CD4-positive, alpha-beta T cell (primary cell): ENCODE results near the gene ALK. TPM values are rescaled to one million over a fixed set of nuclear protein-coding genes. Genes with fewer than 3 reads are reported as not detected.

Source experiments
- ATAC-seq: fragments of 200-7000 bp; cut with Tn5 transposase; one replicate; pipeline ENCODE4 v1.10.0; 2022; ENCODE audit warnings: mild to moderate bottlenecking; ENCODE audit not compliant: poor library complexity
- CTCF ChIA-PET: fragments of 350-600 bp; sonication (Branson Sonifier 250); formaldehyde crosslinking; loops from one replicate; lab custom pipeline; 2021; ENCODE audit warnings: antibody characterized with exemption, inconsistent platforms; lab: Charles Lee
- POLR2A ChIA-PET: fragments of 350-600 bp; sonication (Branson Sonifier 250); formaldehyde crosslinking; loops from one replicate; lab custom pipeline; 2021; ENCODE audit warnings: antibody characterized with exemption, inconsistent platforms; lab: Charles Lee
- DNase-seq, 14 experiments: peaks; one replicate each; pipeline ENCODE4 v3.0.0-alpha.2; 2013 to 2020; ENCODE audit warnings: mixed read lengths in 2 of 14
- H3K27ac ChIP-seq, 2 donors: one replicate each; pipeline versions ENCODE4 v1.5.1 to v1.7.0; 2013; ENCODE audit warnings: low read length in 2 of 2, low read depth in 1 of 2, mild to moderate bottlenecking in 1 of 2
- H3K27me3 ChIP-seq, 2 experiments: 1 replicate in 1 of 2; 2 replicates in 1 of 2; pipeline versions ENCODE4 v1.6.1 to v1.7.0; 2013; ENCODE audit warnings: low read length in 2 of 2, control low read depth in 1 of 2, mild to moderate bottlenecking in 1 of 2, moderate library complexity in 1 of 2; ENCODE audit not compliant: insufficient read depth in 2 of 2, control insufficient read depth in 1 of 2
- H3K36me3 ChIP-seq: one replicate; pipeline ENCODE4 v1.6.1; 2013; ENCODE audit warnings: low read length, control low read depth; ENCODE audit not compliant: insufficient read depth
- H3K4me1 ChIP-seq: one replicate; pipeline ENCODE4 v1.6.1; 2013; ENCODE audit warnings: low read length, control low read depth; ENCODE audit not compliant: insufficient read depth
- H3K4me3 ChIP-seq: one replicate; pipeline ENCODE4 v1.5.1; 2013; ENCODE audit warnings: mild to moderate bottlenecking, low read length, moderate library complexity
- H3K9me3 ChIP-seq, 2 experiments: 1 replicate in 1 of 2; 2 replicates in 1 of 2; pipeline versions ENCODE4 v1.6.1 to v1.7.0; 2013; ENCODE audit warnings: low read length in 2 of 2, mild to moderate bottlenecking in 2 of 2, control low read depth in 1 of 2, moderate library complexity in 1 of 2; ENCODE audit not compliant: control insufficient read depth in 1 of 2, insufficient read depth in 1 of 2
- H3K27ac Mint-ChIP-seq: one replicate; pipeline ENCODE4 v1.8.0; 2020; ENCODE audit warnings: mixed read lengths
- H3K27me3 Mint-ChIP-seq: one replicate; pipeline ENCODE4 v1.8.0; 2021; ENCODE audit warnings: mixed read lengths
- H3K36me3 Mint-ChIP-seq: one replicate; pipeline ENCODE4 v1.8.0; 2021; ENCODE audit warnings: low read depth, mixed read lengths
- H3K4me1 Mint-ChIP-seq: one replicate; pipeline ENCODE4 v1.8.0; 2021; ENCODE audit warnings: low read depth, mixed read lengths
- H3K4me3 Mint-ChIP-seq: one replicate; pipeline ENCODE4 v1.8.0; 2020; ENCODE audit warnings: mild to moderate bottlenecking, mixed read lengths
- H3K9me3 Mint-ChIP-seq: one replicate; pipeline ENCODE4 v1.8.0; 2020; ENCODE audit warnings: mixed read lengths
- intact Hi-C, 2 experiments: fragments of 100-400 bp; cut with DNase I in 1 of 2; cut with micrococcal nuclease in 1 of 2; formaldehyde crosslinking; loops; one replicate each; pipeline versions ENCODE4 v1.15.1 to v1.9.0; 2023 to 2025; cut with DNase I, micrococcal nuclease
- total RNA-seq, 174 experiments: library from RNA in 2 of 174; stranded (reverse) in 2 of 174; gene quantifications; one replicate each; pipeline ENCODE4 v1.2.3 and lab custom pipeline; 2021 to 2026
- TF ChIP-seq, protein P1 (sequence below): fragments of 200-600 bp; IDR thresholded peaks from one replicate; pipeline ENCODE4 v1.8.0; 2022; ENCODE audit warnings: antibody characterized with exemption, mild to moderate bottlenecking

The ALK gene
- total RNA-seq, 2 experiments from 2014 or later, result not detected

DNA sequence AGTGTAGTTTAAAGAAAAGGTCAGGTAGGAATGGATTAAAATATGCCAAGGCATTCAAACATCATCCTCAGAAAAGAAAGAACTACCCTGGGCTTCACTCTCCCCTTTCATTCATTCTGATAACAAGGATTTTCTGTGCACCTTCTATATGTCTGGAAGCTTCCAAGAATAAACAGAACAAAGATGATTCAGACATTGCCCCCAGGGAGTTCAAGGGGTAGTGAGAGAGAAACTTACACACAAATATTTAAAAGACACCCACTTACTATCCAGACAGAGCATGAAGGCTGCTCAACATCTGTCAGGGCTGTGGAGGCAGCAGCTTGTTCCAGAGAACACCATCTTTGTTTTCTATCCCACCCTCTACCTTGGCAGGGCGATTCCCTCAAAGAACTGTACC is 140.5 kb downstream of the ALK start:
- Histone ChIP-seq H3K36me3 (no peaks in the 10 kb centered on the region), H3K9me3 (no peaks in the 10 kb centered on the region), H3K4me3 (no peak overlapping the region), H3K27me3 (no peaks in the 10 kb centered on the region), H3K4me1 (no peaks in the 10 kb centered on the region), H3K27ac (no peak overlapping the region)
- no peak for DNase-seq
- TF ChIP-seq, protein P1, sequence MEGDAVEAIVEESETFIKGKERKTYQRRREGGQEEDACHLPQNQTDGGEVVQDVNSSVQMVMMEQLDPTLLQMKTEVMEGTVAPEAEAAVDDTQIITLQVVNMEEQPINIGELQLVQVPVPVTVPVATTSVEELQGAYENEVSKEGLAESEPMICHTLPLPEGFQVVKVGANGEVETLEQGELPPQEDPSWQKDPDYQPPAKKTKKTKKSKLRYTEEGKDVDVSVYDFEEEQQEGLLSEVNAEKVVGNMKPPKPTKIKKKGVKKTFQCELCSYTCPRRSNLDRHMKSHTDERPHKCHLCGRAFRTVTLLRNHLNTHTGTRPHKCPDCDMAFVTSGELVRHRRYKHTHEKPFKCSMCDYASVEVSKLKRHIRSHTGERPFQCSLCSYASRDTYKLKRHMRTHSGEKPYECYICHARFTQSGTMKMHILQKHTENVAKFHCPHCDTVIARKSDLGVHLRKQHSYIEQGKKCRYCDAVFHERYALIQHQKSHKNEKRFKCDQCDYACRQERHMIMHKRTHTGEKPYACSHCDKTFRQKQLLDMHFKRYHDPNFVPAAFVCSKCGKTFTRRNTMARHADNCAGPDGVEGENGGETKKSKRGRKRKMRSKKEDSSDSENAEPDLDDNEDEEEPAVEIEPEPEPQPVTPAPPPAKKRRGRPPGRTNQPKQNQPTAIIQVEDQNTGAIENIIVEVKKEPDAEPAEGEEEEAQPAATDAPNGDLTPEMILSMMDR, result no peak
- Mint-ChIP-seq H3K36me3 (no peaks in the 10 kb centered on the region), H3K27ac (no peak overlapping the region), H3K4me1 (no peaks in the 10 kb centered on the region), H3K27me3 (peaks cover 32% of the 10 kb centered on the region), H3K4me3 (no peak overlapping the region), H3K9me3 (no peaks in the 10 kb centered on the region)
- ATAC-seq, result no peak
- ChIA-PET POLR2A (no interaction called here), CTCF (no interaction called here)
- intact Hi-C loops, result no loop called here

DNA sequence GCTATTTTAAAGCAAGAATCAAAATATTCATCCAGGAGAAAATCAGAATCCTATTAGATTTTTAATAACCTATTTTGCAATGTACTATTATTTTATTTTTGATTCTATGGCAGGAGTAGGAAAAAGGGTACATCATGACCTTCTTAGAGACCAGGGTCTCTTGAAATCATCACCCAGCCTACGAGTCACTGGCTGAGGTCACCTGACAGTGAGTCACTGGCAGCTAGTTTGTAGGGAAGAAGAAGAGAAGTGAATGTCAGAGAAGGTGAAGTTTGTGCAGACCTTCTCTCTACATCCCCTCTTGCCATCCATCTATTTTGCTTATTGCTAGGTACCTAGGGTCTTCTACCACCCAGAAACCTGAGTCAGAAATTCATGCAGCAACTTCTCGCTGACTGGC is 144.2 kb downstream of the ALK start:
- TF ChIP-seq, protein P1, result no peak
- DNase-seq, result no peak
- Histone ChIP-seq H3K27ac (no peak overlapping the region), H3K36me3 (no peaks in the 10 kb centered on the region), H3K4me1 (no peaks in the 10 kb centered on the region), H3K9me3 (no peaks in the 10 kb centered on the region), H3K4me3 (no peak overlapping the region), H3K27me3 (no peaks in the 10 kb centered on the region)
- Mint-ChIP-seq H3K36me3 (no peaks in the 10 kb centered on the region), H3K9me3 (no peaks in the 10 kb centered on the region), H3K27me3 (peaks cover 28% of the 10 kb centered on the region), H3K27ac (no peak overlapping the region), H3K4me1 (no peaks in the 10 kb centered on the region), H3K4me3 (no peak overlapping the region)
- intact Hi-C loops, result no loop called here
- no peak for ATAC-seq
- ChIA-PET CTCF (no interaction called here), POLR2A (no interaction called here)

DNA sequence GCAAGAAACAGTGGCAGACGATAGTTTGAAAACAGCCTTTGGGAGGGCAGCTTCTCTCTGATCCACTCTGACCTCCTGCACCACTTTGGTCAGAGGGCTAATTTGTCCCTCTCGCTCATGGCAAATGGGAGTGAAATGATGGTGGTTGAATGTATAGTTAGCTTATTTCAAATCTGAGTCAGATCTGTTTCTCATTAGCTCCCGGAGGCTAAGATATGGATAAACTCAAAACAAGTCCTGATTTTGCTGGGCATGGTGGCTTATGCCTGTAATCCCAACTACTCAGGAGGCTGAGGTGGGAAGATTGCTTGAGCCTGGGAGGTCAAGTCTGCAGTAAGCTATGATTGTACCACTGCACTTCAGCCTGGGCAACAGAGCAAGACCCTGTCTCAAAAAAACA is 145.0 kb downstream of the ALK start:
- H3K9me3 Mint-ChIP-seq, result no peaks in the 10 kb centered on the region
- intact Hi-C loops, result no loop called here
- Histone ChIP-seq H3K27me3 (no peaks in the 10 kb centered on the region), H3K4me1 (no peaks in the 10 kb centered on the region), H3K9me3 (no peaks in the 10 kb centered on the region), H3K36me3 (no peaks in the 10 kb centered on the region), H3K4me3 (no peak overlapping the region), H3K27ac (no peak overlapping the region)
- DNase-seq, result no peak
- CTCF ChIA-PET, result no interaction called here
- H3K4me1 Mint-ChIP-seq, result no peaks in the 10 kb centered on the region
- TF ChIP-seq, protein P1, result no peak
- no peaks in the 10 kb centered on the region for H3K36me3 Mint-ChIP-seq
- H3K27ac Mint-ChIP-seq, result no peak overlapping the region
- no peak for ATAC-seq
- POLR2A ChIA-PET, result no interaction called here
- peaks cover 27% of the 10 kb centered on the region for H3K27me3 Mint-ChIP-seq
- no peak overlapping the region for H3K4me3 Mint-ChIP-seq
